ENCODE results near the gene AURKAIP1.

The AURKAIP1 gene

DNA sequence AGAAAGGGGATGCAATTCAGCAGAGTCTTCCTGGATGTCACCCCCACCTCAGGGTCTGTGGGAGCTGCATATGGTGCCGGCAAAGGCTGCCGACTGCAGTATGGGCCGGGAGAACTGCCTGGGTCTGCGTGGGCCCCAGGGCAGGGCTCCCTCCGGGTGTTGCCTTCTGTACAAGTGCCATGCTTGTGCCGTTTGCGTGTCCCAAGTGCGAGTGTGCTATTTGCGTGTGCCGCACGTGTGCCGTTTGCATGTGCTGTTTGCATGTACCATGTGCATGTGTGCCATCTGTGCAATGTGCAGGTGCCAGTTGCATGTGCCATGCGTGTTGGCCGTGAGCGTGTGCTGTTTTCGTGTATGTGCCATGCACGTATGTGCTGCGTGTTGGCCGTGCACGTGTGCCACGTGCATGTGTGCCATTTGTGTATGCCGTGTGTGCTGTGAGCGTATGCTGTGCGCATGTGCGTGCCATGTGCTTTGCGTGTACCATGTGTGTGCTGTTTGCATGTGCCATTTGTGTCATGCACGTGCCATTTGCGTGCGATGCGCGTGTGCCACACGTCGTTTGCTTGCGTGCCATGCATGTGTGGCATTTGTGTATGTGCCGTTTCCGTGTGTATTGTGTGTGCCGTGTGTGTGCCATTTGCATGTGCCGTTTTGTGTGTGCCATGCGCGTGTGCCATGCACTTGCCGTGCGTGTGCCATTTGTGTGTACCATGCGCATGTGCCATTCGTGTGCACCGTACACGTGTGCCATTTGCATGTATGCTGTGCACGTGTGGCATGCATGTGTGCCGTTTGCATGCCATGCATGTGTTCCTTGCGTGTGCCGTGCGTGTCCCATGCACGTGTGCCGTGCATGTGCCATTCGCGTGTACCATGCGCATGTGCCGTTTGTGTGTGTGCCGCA lies 45.5 kb downstream of the AURKAIP1 start:
- TF ChIP-seq, protein P1, sequence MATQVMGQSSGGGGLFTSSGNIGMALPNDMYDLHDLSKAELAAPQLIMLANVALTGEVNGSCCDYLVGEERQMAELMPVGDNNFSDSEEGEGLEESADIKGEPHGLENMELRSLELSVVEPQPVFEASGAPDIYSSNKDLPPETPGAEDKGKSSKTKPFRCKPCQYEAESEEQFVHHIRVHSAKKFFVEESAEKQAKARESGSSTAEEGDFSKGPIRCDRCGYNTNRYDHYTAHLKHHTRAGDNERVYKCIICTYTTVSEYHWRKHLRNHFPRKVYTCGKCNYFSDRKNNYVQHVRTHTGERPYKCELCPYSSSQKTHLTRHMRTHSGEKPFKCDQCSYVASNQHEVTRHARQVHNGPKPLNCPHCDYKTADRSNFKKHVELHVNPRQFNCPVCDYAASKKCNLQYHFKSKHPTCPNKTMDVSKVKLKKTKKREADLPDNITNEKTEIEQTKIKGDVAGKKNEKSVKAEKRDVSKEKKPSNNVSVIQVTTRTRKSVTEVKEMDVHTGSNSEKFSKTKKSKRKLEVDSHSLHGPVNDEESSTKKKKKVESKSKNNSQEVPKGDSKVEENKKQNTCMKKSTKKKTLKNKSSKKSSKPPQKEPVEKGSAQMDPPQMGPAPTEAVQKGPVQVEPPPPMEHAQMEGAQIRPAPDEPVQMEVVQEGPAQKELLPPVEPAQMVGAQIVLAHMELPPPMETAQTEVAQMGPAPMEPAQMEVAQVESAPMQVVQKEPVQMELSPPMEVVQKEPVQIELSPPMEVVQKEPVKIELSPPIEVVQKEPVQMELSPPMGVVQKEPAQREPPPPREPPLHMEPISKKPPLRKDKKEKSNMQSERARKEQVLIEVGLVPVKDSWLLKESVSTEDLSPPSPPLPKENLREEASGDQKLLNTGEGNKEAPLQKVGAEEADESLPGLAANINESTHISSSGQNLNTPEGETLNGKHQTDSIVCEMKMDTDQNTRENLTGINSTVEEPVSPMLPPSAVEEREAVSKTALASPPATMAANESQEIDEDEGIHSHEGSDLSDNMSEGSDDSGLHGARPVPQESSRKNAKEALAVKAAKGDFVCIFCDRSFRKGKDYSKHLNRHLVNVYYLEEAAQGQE (IDR thresholded peaks at IDR 0.05; ENCODE audit: insufficient read depth in 1 of 2, low read depth in 2 of 2, low read length in 2 of 2), result no peak
- no peak; the same call in 1 of the 2 replicates for TF ChIP-seq POLR2AphosphoS5 (IDR thresholded peaks at IDR 0.05; ENCODE audit: low read depth, low read length)
- peak; percentile 50 for TF ChIP-seq FOXP2 (optimal IDR thresholded peaks at IDR 0.05; ENCODE audit: borderline replicate concordance, extremely low read depth, extremely low read length, insufficient read depth)
- no peak for TF ChIP-seq TAF1 (IDR thresholded peaks at IDR 0.05; ENCODE audit: borderline replicate concordance, insufficient read depth, low read length)
- TF ChIP-seq SIN3A (IDR thresholded peaks at IDR 0.05; ENCODE audit: borderline replicate concordance, insufficient read depth, low read length), result no peak

DNA sequence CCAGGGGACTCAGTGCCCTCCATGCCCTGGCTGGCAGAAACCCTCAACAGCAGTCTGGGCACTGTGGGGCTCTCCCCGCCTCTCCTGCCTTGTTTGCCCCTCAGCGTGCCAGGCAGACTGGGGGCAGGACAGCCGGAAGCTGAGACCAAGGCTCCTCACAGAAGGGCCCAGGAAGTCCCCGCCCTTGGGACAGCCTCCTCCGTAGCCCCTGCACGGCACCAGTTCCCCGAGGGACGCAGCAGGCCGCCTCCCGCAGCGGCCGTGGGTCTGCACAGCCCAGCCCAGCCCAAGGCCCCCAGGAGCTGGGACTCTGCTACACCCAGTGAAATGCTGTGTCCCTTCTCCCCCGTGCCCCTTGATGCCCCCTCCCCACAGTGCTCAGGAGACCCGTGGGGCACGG lies 46.8 kb downstream of the AURKAIP1 start:
- TF ChIP-seq FOXP2 (optimal IDR thresholded peaks at IDR 0.05; ENCODE audit: borderline replicate concordance, extremely low read depth, extremely low read length, insufficient read depth), result no peak
- TF ChIP-seq, protein P1 (IDR thresholded peaks at IDR 0.05; ENCODE audit: insufficient read depth in 1 of 2, low read depth in 2 of 2, low read length in 2 of 2), result no peak
- TF ChIP-seq SIN3A (IDR thresholded peaks at IDR 0.05; ENCODE audit: borderline replicate concordance, insufficient read depth, low read length), result no peak
- no peak for TF ChIP-seq POLR2AphosphoS5 (IDR thresholded peaks at IDR 0.05; ENCODE audit: low read depth, low read length)
- TF ChIP-seq TAF1 (IDR thresholded peaks at IDR 0.05; ENCODE audit: borderline replicate concordance, insufficient read depth, low read length), result no peak

DNA sequence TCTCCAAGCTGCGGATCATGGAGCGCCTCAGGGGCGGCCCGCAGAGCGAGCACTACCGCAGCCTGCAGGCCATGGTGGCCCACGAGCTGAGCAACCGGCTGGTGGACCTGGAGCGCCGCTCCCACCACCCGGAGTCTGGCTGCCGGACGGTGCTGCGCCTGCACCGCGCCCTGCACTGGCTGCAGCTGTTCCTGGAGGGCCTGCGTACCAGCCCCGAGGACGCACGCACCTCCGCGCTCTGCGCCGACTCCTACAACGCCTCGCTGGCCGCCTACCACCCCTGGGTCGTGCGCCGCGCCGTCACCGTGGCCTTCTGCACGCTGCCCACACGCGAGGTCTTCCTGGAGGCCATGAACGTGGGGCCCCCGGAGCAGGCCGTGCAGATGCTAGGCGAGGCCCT lies 47.7 kb downstream of the AURKAIP1 start:
- TF ChIP-seq FOXP2 (optimal IDR thresholded peaks at IDR 0.05; ENCODE audit: borderline replicate concordance, extremely low read depth, extremely low read length, insufficient read depth) (no peak), SIN3A (IDR thresholded peaks at IDR 0.05; ENCODE audit: borderline replicate concordance, insufficient read depth, low read length) (no peak), POLR2AphosphoS5 (IDR thresholded peaks at IDR 0.05; ENCODE audit: low read depth, low read length) (no peak), TAF1 (IDR thresholded peaks at IDR 0.05; ENCODE audit: borderline replicate concordance, insufficient read depth, low read length) (no peak)
- TF ChIP-seq, protein P1 (IDR thresholded peaks at IDR 0.05; ENCODE audit: insufficient read depth in 1 of 2, low read depth in 2 of 2, low read length in 2 of 2), result no peak

DNA sequence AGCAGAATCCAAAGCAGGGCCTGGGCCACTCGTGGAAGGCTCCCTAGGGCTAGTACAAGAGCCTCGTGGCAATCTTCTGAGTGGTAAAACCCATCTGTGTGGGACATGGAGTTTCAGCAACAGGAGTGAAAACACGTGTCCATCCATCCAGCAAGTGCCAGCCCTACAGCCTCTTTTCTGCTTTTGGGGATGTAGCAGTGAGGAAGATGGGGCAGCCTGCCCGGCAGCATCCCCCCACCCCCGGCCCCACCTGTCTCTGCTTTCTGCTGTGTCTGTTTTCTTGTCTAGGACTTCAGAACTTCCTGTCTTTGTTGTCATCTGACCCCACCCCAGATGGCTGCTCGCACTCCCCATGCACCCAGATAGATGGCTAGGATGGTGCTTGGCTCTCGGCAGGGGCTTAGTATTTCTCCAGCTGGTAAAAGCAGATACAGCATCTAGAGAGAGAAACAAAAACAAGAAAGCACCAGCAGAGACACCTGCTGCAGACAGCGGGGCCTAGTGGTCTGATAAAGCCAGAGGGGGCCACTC lies 48.9 kb downstream of the AURKAIP1 start:
- no peak for TF ChIP-seq SIN3A (IDR thresholded peaks at IDR 0.05; ENCODE audit: borderline replicate concordance, insufficient read depth, low read length)
- TF ChIP-seq TAF1 (IDR thresholded peaks at IDR 0.05; ENCODE audit: borderline replicate concordance, insufficient read depth, low read length), result no peak
- TF ChIP-seq, protein P1 (IDR thresholded peaks at IDR 0.05; ENCODE audit: insufficient read depth in 1 of 2, low read depth in 2 of 2, low read length in 2 of 2), result no peak
- no peak for TF ChIP-seq POLR2AphosphoS5 (IDR thresholded peaks at IDR 0.05; ENCODE audit: low read depth, low read length)
- TF ChIP-seq FOXP2 (optimal IDR thresholded peaks at IDR 0.05; ENCODE audit: borderline replicate concordance, extremely low read depth, extremely low read length, insufficient read depth), result no peak

All from PFSK-1 (cell line).